K562 (cell line): Measurements from ENCODE around the gene WDR90.

Experiments used
- DIDO1 ChIP-seq: fragments of 450-650 bp; IDR thresholded peaks from 2 replicates; pipeline ENCODE4 v1.6.1; 2016; ENCODE audit warnings: low read depth, missing biosample characterization, missing genetic modification characterization
- FOXJ3 ChIP-seq: sonication (generic); formaldehyde crosslinking; IDR thresholded peaks from 2 replicates; pipeline ENCODE4 v1.4.0; 2020; ENCODE audit warnings: mild to moderate bottlenecking, missing genetic modification reagents
- NR4A1 ChIP-seq, 2 experiments: fragments of 250-450 bp in 1 of 2; fragments of 450-650 bp in 1 of 2; sonication (Bioruptor Pico) in 1 of 2; IDR thresholded peaks; 2 replicates each; pipeline versions ENCODE4 v1.4.0 to v1.6.1; 2016 to 2020; ENCODE audit warnings: mild to moderate bottlenecking in 2 of 2, missing compliant biosample characterization in 1 of 2, missing genetic modification characterization in 1 of 2, moderate library complexity in 1 of 2
- POLR2A ChIP-seq: fragments of 450-650 bp; conservative IDR thresholded peaks from 2 replicates; pipeline ENCODE4 v1.6.1; 2016
- SMAD3 ChIP-seq: fragments of 450-650 bp; formaldehyde crosslinking; conservative IDR thresholded peaks from 2 replicates; pipeline ENCODE4 v1.4.0; 2020; ENCODE audit warnings: mild to moderate bottlenecking
- ZNF318 ChIP-seq, 2 experiments: fragments of 450-650 bp; IDR thresholded peaks; 2 replicates each; pipeline ENCODE4 v1.6.1; 2016; ENCODE audit warnings: mild to moderate bottlenecking in 2 of 2, borderline replicate concordance in 1 of 2, low read depth in 1 of 2, moderate library complexity in 1 of 2
- TF ChIP-seq, protein P1 (sequence below): fragments of 250-450 bp; sonication (Bioruptor Pico); IDR thresholded peaks from 2 replicates; pipeline ENCODE4 v1.4.0; 2020; ENCODE audit warnings: mild to moderate bottlenecking
- TF ChIP-seq, protein P2 (sequence below): sonication (generic); formaldehyde crosslinking; IDR thresholded peaks from 2 replicates; pipeline ENCODE4 v1.8.1; 2023; ENCODE audit warnings: mild to moderate bottlenecking, missing genetic modification reagents, moderate library complexity
- TF ChIP-seq, protein P3 (sequence below), 3 experiments: IDR thresholded peaks in 2 of 3; conservative IDR thresholded peaks in 1 of 3; 2 replicates each; pipeline ENCODE4 v1.5.1; 2011 to 2012; ENCODE audit warnings: low read length in 3 of 3, mild to moderate bottlenecking in 3 of 3, control low read depth in 2 of 3, improper control_type of control experiment in 1 of 3, inconsistent platforms in 1 of 3, low read depth in 1 of 3, mixed read lengths in 1 of 3, moderate library complexity in 1 of 3; ENCODE audit not compliant: insufficient read depth in 2 of 3
- TF ChIP-seq, protein P4 (sequence below): fragments of 450-650 bp; IDR thresholded peaks from 2 replicates; pipeline ENCODE4 v1.6.1; 2018; ENCODE audit warnings: mild to moderate bottlenecking, low read depth; ENCODE audit not compliant: partially characterized antibody

- TF ChIP-seq, protein P1, sequence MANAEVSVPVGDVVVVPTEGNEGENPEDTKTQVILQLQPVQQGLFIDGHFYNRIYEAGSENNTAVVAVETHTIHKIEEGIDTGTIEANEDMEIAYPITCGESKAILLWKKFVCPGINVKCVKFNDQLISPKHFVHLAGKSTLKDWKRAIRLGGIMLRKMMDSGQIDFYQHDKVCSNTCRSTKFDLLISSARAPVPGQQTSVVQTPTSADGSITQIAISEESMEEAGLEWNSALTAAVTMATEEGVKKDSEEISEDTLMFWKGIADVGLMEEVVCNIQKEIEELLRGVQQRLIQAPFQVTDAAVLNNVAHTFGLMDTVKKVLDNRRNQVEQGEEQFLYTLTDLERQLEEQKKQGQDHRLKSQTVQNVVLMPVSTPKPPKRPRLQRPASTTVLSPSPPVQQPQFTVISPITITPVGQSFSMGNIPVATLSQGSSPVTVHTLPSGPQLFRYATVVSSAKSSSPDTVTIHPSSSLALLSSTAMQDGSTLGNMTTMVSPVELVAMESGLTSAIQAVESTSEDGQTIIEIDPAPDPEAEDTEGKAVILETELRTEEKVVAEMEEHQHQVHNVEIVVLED: no peak
- TF ChIP-seq DIDO1 (tag) (no peak), NR4A1 (CRISPR knock-in tag; IDR thresholded peaks at IDR 0.05) (no peak), NR4A1 (tag; IDR thresholded peaks at IDR 0.05) (no peak), FOXJ3 (no peak), POLR2A (no peak), ZNF318 (IDR thresholded peaks at IDR 0.05; ENCODE audit: borderline replicate concordance in 1 of 2, low read depth in 1 of 2) (no peak), SMAD3 (no peak)
- TF ChIP-seq, protein P2, sequence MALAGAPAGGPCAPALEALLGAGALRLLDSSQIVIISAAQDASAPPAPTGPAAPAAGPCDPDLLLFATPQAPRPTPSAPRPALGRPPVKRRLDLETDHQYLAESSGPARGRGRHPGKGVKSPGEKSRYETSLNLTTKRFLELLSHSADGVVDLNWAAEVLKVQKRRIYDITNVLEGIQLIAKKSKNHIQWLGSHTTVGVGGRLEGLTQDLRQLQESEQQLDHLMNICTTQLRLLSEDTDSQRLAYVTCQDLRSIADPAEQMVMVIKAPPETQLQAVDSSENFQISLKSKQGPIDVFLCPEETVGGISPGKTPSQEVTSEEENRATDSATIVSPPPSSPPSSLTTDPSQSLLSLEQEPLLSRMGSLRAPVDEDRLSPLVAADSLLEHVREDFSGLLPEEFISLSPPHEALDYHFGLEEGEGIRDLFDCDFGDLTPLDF: no peak
- TF ChIP-seq, protein P3, sequence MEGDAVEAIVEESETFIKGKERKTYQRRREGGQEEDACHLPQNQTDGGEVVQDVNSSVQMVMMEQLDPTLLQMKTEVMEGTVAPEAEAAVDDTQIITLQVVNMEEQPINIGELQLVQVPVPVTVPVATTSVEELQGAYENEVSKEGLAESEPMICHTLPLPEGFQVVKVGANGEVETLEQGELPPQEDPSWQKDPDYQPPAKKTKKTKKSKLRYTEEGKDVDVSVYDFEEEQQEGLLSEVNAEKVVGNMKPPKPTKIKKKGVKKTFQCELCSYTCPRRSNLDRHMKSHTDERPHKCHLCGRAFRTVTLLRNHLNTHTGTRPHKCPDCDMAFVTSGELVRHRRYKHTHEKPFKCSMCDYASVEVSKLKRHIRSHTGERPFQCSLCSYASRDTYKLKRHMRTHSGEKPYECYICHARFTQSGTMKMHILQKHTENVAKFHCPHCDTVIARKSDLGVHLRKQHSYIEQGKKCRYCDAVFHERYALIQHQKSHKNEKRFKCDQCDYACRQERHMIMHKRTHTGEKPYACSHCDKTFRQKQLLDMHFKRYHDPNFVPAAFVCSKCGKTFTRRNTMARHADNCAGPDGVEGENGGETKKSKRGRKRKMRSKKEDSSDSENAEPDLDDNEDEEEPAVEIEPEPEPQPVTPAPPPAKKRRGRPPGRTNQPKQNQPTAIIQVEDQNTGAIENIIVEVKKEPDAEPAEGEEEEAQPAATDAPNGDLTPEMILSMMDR (IDR thresholded peaks at IDR 0.05 in 2 of 3, conservative IDR thresholded peaks at IDR 0.05 in 1 of 3; ENCODE audit: insufficient read depth in 2 of 3, low read depth in 1 of 3, low read length in 3 of 3): no peak
- TF ChIP-seq, protein P4, sequence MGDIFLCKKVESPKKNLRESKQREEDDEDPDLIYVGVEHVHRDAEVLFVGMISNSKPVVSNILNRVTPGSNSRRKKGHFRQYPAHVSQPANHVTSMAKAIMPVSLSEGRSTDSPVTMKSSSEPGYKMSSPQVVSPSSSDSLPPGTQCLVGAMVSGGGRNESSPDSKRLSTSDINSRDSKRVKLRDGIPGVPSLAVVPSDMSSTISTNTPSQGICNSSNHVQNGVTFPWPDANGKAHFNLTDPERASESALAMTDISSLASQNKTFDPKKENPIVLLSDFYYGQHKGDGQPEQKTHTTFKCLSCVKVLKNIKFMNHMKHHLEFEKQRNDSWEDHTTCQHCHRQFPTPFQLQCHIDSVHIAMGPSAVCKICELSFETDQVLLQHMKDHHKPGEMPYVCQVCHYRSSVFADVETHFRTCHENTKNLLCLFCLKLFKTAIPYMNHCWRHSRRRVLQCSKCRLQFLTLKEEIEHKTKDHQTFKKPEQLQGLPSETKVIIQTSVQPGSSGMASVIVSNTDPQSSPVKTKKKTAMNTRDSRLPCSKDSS: no peak
These were observed 40.2 kb downstream of the WDR90 start for GRCh38 chr16:689175-689897.
